HepG2 (cell line): ENCODE results near the gene PTPRQ. TPM values are rescaled to one million over a fixed set of nuclear protein-coding genes. Genes with fewer than 3 reads are reported as not detected.
"Not testable (repeated sequence)": the region's sequence is repeated elsewhere in the genome, so short reads cannot be mapped to it uniquely, and the experiment has no call there.

ENCODE experiments used
- ATAC-seq: fragments of 200-7000 bp; cut with Tn5 transposase; 3 replicates; pipeline ENCODE4 v1.9.1; 2020; ENCODE audit warnings: mild to moderate bottlenecking, moderate library complexity
- BruUV-seq: library from RNA; stranded (reverse); fragments of 400-500 nt; replicated peaks from 2 replicates; lab custom pipeline; 2021; lab: Mats Ljungman, UMichigan
- CTCF ChIA-PET: fragments of 300-600 bp; formaldehyde crosslinking; extraction: SDS; loops from one replicate; lab custom pipeline; 2021; ENCODE audit warnings: low total read pairs, inconsistent platforms, low intra/inter-chr PET ratio; lab: Yijun Ruan, JAX
- POLR2A ChIA-PET: fragments of 350-600 bp; sonication (Branson Sonifier 250); formaldehyde crosslinking; loops from one replicate; lab custom pipeline; 2020; ENCODE audit warnings: antibody characterized with exemption, inconsistent platforms; lab: Yijun Ruan, JAX
- DNase-seq: peaks from one replicate; pipeline ENCODE4 v3.0.0-alpha.2; 2015; ENCODE audit warnings: low spot score
- FAIRE-seq: peaks from 3 replicates; lab custom pipeline; 2011; peaks lifted over from hg19 to GRCh38; lab: Jason Lieb, UNC
- H2AFZ ChIP-seq: one replicate; pipeline ENCODE4 v1.6.1; 2011; ENCODE audit warnings: low read length, inconsistent platforms
- H3K27ac ChIP-seq: fragments of 300-600 bp; 3 replicates; pipeline ENCODE4 v1.8.0; 2011; ENCODE audit warnings: mixed run types, mild to moderate bottlenecking, mixed read lengths, low read length, inconsistent platforms; ENCODE audit not compliant: insufficient read depth; ENCODE audit errors: extremely low read length
- H3K27me3 ChIP-seq, 2 experiments: fragments of 200-600 bp in 1 of 2; 2 replicates in 1 of 2; 3 replicates in 1 of 2; pipeline versions ENCODE4 v1.6.0 to v1.8.0; 2011; ENCODE audit warnings: low read length in 2 of 2, mild to moderate bottlenecking in 2 of 2, moderate library complexity in 2 of 2, inconsistent platforms in 1 of 2; ENCODE audit not compliant: insufficient read depth in 2 of 2, control insufficient read depth in 1 of 2
- H3K36me3 ChIP-seq, 2 experiments: fragments of 200-600 bp in 1 of 2; replicated peaks in 1 of 2; 2 replicates in 1 of 2; 3 replicates in 1 of 2; pipeline versions ENCODE4 v1.5.1 to v1.8.0; 2011; ENCODE audit warnings: low read length in 2 of 2, inconsistent platforms in 1 of 2; ENCODE audit not compliant: insufficient read depth in 2 of 2, control insufficient read depth in 1 of 2
- H3K4me1 ChIP-seq: 2 replicates; pipeline ENCODE4 v1.5.1; 2012; ENCODE audit warnings: low read length, inconsistent platforms; ENCODE audit not compliant: insufficient read depth
- H3K4me2 ChIP-seq: 2 replicates; pipeline ENCODE4 v1.6.0; 2011; ENCODE audit warnings: low read depth, low read length, inconsistent platforms
- H3K4me3 ChIP-seq, 3 experiments: fragments of 200-600 bp in 1 of 3; sonication (generic), shearing (Covaris generic) in 1 of 3; replicated peaks in 1 of 3; 2 replicates each; pipeline ENCODE4 v1.5.1; 2011 to 2016; ENCODE audit warnings: low read length in 3 of 3, inconsistent platforms in 2 of 3, low read depth in 2 of 3, mild to moderate bottlenecking in 2 of 3, control low read depth in 1 of 3, mixed read lengths in 1 of 3; ENCODE audit not compliant: insufficient read depth in 1 of 3
- H3K79me2 ChIP-seq: one replicate; pipeline ENCODE4 v1.6.1; 2011; ENCODE audit warnings: low read length, inconsistent platforms; ENCODE audit not compliant: insufficient read depth
- H3K9ac ChIP-seq: 2 replicates; pipeline ENCODE4 v1.6.0; 2011; ENCODE audit warnings: mild to moderate bottlenecking, low read depth, low read length, inconsistent platforms; ENCODE audit not compliant: insufficient read depth
- H3K9me3 ChIP-seq: 2 replicates; pipeline ENCODE4 v1.5.1; 2012; ENCODE audit warnings: mild to moderate bottlenecking, low read length
- H4K20me1 ChIP-seq: 2 replicates; pipeline ENCODE4 v1.6.0; 2011; ENCODE audit warnings: inconsistent platforms, mild to moderate bottlenecking, low read length, moderate library complexity; ENCODE audit not compliant: insufficient read depth
- CAMTA2 ChIP-seq: sonication (generic); formaldehyde crosslinking; IDR thresholded peaks from 2 replicates; pipeline ENCODE4 v1.4.0; 2020; ENCODE audit warnings: mild to moderate bottlenecking, missing genetic modification reagents, borderline replicate concordance
- DMAP1 ChIP-seq: IDR thresholded peaks from 2 replicates; pipeline ENCODE4 v1.6.1; 2016
- GTF3A ChIP-seq: sonication (generic); formaldehyde crosslinking; conservative IDR thresholded peaks from 2 replicates; pipeline ENCODE4 v1.4.0; 2020; ENCODE audit warnings: mild to moderate bottlenecking, missing genetic modification reagents
- HNRNPLL ChIP-seq: fragments of 200-400 bp; formaldehyde crosslinking; IDR thresholded peaks from 2 replicates; pipeline ENCODE4 v1.6.1; 2017; ENCODE audit warnings: mild to moderate bottlenecking, low read depth, low read length; ENCODE audit not compliant: poor library complexity, severe bottlenecking
- TFE3 ChIP-seq: IDR thresholded peaks from 2 replicates; pipeline ENCODE4 v1.6.1; 2016
- TRIM24 ChIP-seq: sonication (generic); formaldehyde crosslinking; IDR thresholded peaks from 2 replicates; pipeline ENCODE4 v1.8.0; 2022; ENCODE audit warnings: mild to moderate bottlenecking, missing genetic modification reagents
- ZNF33B ChIP-seq: sonication (generic); formaldehyde crosslinking; IDR thresholded peaks from 2 replicates; pipeline ENCODE4 v1.5.1; 2020; ENCODE audit warnings: mild to moderate bottlenecking, missing genetic modification reagents
- ZNF496 ChIP-seq: sonication (generic); formaldehyde crosslinking; IDR thresholded peaks from 2 replicates; pipeline ENCODE4 v1.8.1; 2023; ENCODE audit warnings: mild to moderate bottlenecking, moderate library complexity, missing genetic modification reagents; ENCODE audit not compliant: insufficient replicate concordance
- ZNF703 ChIP-seq: sonication (generic); formaldehyde crosslinking; IDR thresholded peaks from 2 replicates; pipeline ENCODE4 v1.5.1; 2020; ENCODE audit warnings: missing genetic modification reagents, mild to moderate bottlenecking, moderate library complexity, borderline replicate concordance
- ZNF839 ChIP-seq: sonication (generic); formaldehyde crosslinking; IDR thresholded peaks from 2 replicates; pipeline ENCODE4 v1.4.0; 2020; ENCODE audit warnings: missing genetic modification reagents, mild to moderate bottlenecking, borderline replicate concordance
- ZSCAN31 ChIP-seq: sonication (generic); formaldehyde crosslinking; IDR thresholded peaks from 2 replicates; pipeline ENCODE4 v1.5.0; 2020; ENCODE audit warnings: low read depth, mild to moderate bottlenecking, missing genetic modification reagents
- WGBS: methylation state at CpG from one replicate; pipeline ENCODE4 v1.1.6; 2017; ENCODE audit warnings: low lambda C conversion rate; 5-methylcytosine and 5-hydroxymethylcytosine counted together
- in situ Hi-C: cut with HindIII; loops from 2 replicates; pipeline ENCODE4 v1.10.0; 2017; ENCODE audit warnings: low pct_unique_long_range_greater_than_20kb; ENCODE audit not compliant: extremely low pct_ligation_motif_present
- intact Hi-C: fragments of 100-400 bp; cut with micrococcal nuclease; formaldehyde crosslinking; loops from one replicate; pipeline ENCODE4 v1.10.0; 2022; ENCODE audit not compliant: unreplicated experiment
- polyA plus RNA-seq, 8 experiments: library from polyadenylated mRNA; depleted of rRNA in 3 of 8; stranded (reverse) in 7 of 8; unstranded in 1 of 8; fragments of >200 nt; fragmentation: Illumina TruSeq in 4 of 8; extraction: Trizol in 4 of 8; gene quantifications; 2 replicates each; pipeline versions ENCODE4 v1.2.1 to v1.2.3, GENCODE V29; 2011 to 2016; ENCODE audit warnings: low read depth in 4 of 8, missing spikeins in 1 of 8, mixed read lengths in 1 of 8; ENCODE audit not compliant: insufficient read depth in 1 of 8
- total RNA-seq, 5 experiments: library from RNA; depleted of rRNA; stranded (reverse); fragments of >200 nt; fragmentation: Illumina TruSeq; extraction: Trizol; gene quantifications; 2 replicates each; pipeline ENCODE4 v1.2.3, GENCODE V29; 2016; ENCODE audit warnings: low read depth in 1 of 5

Gene PTPRQ
- total and polyA plus RNA-seq, 2 of the 13 experiments (the other 11 are each of a cell fraction or from before 2014, with no cell fraction given) = not detected

- H3K4me3 ChIP-seq, H3K4me1 ChIP-seq, H3K9me3 ChIP-seq, POLR2A ChIA-PET, BruUV-seq, H3K36me3 ChIP-seq, ATAC-seq, CTCF ChIA-PET, DNase-seq, FAIRE-seq, H2AFZ ChIP-seq, H3K27ac ChIP-seq, H3K27me3 ChIP-seq, H3K9ac ChIP-seq, in situ Hi-C loops, H3K79me2 ChIP-seq, H4K20me1 ChIP-seq, H3K4me2 ChIP-seq: not testable (repeated sequence)
- intact Hi-C loops = loop anchor here (10.0 kb wide), 1 partner anchor 467 kb away; no protein-coding TSS in a partner anchor
- 79% methylated on average over 21 of the region's 31 CpGs for WGBS
Measured at GRCh38 chr12:80477521-80478145, 33.6 kb downstream of the PTPRQ start.

- 46% methylated on average over 2 of the region's 2 CpGs for WGBS
- ATAC-seq (no peak), FAIRE-seq (no peak), DNase-seq (no peak)
- TF ChIP-seq TFE3 (CRISPR knock-in tag) (no peak), ZNF839 (no peak), ZNF703 (CRISPR knock-in tag) (no peak), ZSCAN31 (CRISPR knock-in tag) (no peak), GTF3A (CRISPR knock-in tag) (no peak), ZNF33B (no peak), TRIM24 (CRISPR knock-in tag) (no peak), ZNF496 (CRISPR knock-in tag) (no peak), CAMTA2 (CRISPR knock-in tag) (no peak), HNRNPLL (no peak), DMAP1 (CRISPR knock-in tag) (no peak)
- Histone ChIP-seq H4K20me1 (no peaks in the 10 kb centered on the region), H3K79me2 (no peaks in the 10 kb centered on the region), H3K27ac (no peak overlapping the region), H2AFZ (no peak overlapping the region), H3K27me3 (no peaks in the 10 kb centered on the region), H3K9me3 (no peaks in the 10 kb centered on the region), H3K36me3 (no peaks in the 10 kb centered on the region), H3K4me3 (no peak overlapping the region), H3K4me2 (no peak overlapping the region), H3K4me1 (no peaks in the 10 kb centered on the region), H3K9ac (no peak overlapping the region)
- POLR2A ChIA-PET = no interaction called here
- intact Hi-C loops = no loop called here
- in situ Hi-C loops = no loop called here
- BruUV-seq = no TSS peak
- CTCF ChIA-PET = no interaction called here
Measured at GRCh38 chr12:80484746-80485145, 40.7 kb downstream of the PTPRQ start.
